Astrocyte of the cerebellum (primary cell): ENCODE results near the gene WIZ.
A peak's percentile ranks its signal among the peaks of the same experiment; 100 is the strongest.

ENCODE experiments used
- DNase-seq: peaks from one replicate; pipeline ENCODE4 v3.0.0-alpha.2; 2011; ENCODE audit warnings: low read depth
- H3K4me3 ChIP-seq: 2 replicates; pipeline ENCODE4 v1.5.1; 2011; ENCODE audit warnings: mild to moderate bottlenecking, low read depth, low read length, moderate library complexity
- CTCF ChIP-seq: IDR thresholded peaks from 2 replicates; pipeline ENCODE4 v1.5.1; 2012; ENCODE audit warnings: low read length, low read depth, moderate library complexity, mild to moderate bottlenecking; ENCODE audit errors: missing control alignments
- in situ Hi-C: cut with HindIII; loops from 2 replicates; pipeline ENCODE4 v1.10.0; 2017; ENCODE audit warnings: low sequenced_read_pairs

The WIZ gene

GRCh38 chr19:15456441-15456840 lies 6.7 kb upstream of the WIZ start:
- H3K4me3 ChIP-seq: no peak overlapping the region
- DNase-seq: no peak
- TF ChIP-seq CTCF: no peak
- in situ Hi-C loops: no loop called here

GRCh38 chr19:15455996-15456395 lies 6.2 kb upstream of the WIZ start:
- DNase-seq: no peak

GRCh38 chr19:15453906-15454860 lies 4.4 kb upstream of the WIZ start:
- DNase-seq: no peak
- H3K4me3 ChIP-seq: no peak overlapping the region
- TF ChIP-seq CTCF: no peak
- in situ Hi-C loops: no loop called here

More at GRCh38 chr19:15455996-15456395, 6.2 kb upstream of the WIZ start:
- in situ Hi-C loops: no loop called here
- no peak overlapping the region for H3K4me3 ChIP-seq
- no peak for TF ChIP-seq CTCF

GRCh38 chr19:15453091-15453578 lies 3.4 kb upstream of the WIZ start:
- TF ChIP-seq CTCF: no peak
- no peak for DNase-seq
- H3K4me3 ChIP-seq: peak overlapping the region; percentile 31
- in situ Hi-C loops: no loop called here

GRCh38 chr19:15452111-15453047 lies 2.6 kb upstream of the WIZ start:
- H3K4me3 ChIP-seq: peak overlapping the region; percentile 31
- in situ Hi-C loops: no loop called here
- DNase-seq: no peak
- TF ChIP-seq CTCF: no peak

GRCh38 chr19:15450528-15450890 lies 753 bp upstream of the WIZ start:
- DNase-seq: no peak
- in situ Hi-C loops: no loop called here
- TF ChIP-seq CTCF: no peak
- no peak overlapping the region for H3K4me3 ChIP-seq
